GM12872 (cell line): ENCODE data around the gene WHAMM.

Experiments
- TF ChIP-seq, protein P1 (sequence below): IDR thresholded peaks from 3 replicates; pipeline ENCODE4 v1.5.1; 2011; ENCODE audit warnings: low read depth, mild to moderate bottlenecking, low read length, moderate library complexity; ENCODE audit not compliant: insufficient read depth

The WHAMM gene

DNA sequence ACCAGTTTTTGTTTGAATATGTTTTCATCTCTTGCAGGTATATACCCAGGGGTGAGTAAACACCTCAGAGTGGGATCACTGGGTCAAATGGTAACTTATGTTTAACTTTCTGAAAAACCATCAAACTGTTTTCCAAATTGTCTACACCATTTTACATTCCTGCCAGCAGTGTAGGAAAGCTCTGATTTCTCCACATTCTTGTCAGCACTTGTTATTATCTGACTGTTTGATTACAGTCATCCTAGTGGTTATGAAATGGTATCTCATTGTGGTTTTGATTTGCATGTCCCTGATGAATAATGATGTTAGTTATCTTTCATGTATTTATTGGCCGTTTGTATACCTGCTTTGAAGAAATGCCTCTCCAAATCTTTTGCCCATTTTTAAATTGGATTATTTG is 17.4 kb upstream of the WHAMM start:
- TF ChIP-seq, protein P1, sequence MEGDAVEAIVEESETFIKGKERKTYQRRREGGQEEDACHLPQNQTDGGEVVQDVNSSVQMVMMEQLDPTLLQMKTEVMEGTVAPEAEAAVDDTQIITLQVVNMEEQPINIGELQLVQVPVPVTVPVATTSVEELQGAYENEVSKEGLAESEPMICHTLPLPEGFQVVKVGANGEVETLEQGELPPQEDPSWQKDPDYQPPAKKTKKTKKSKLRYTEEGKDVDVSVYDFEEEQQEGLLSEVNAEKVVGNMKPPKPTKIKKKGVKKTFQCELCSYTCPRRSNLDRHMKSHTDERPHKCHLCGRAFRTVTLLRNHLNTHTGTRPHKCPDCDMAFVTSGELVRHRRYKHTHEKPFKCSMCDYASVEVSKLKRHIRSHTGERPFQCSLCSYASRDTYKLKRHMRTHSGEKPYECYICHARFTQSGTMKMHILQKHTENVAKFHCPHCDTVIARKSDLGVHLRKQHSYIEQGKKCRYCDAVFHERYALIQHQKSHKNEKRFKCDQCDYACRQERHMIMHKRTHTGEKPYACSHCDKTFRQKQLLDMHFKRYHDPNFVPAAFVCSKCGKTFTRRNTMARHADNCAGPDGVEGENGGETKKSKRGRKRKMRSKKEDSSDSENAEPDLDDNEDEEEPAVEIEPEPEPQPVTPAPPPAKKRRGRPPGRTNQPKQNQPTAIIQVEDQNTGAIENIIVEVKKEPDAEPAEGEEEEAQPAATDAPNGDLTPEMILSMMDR: no peak

DNA sequence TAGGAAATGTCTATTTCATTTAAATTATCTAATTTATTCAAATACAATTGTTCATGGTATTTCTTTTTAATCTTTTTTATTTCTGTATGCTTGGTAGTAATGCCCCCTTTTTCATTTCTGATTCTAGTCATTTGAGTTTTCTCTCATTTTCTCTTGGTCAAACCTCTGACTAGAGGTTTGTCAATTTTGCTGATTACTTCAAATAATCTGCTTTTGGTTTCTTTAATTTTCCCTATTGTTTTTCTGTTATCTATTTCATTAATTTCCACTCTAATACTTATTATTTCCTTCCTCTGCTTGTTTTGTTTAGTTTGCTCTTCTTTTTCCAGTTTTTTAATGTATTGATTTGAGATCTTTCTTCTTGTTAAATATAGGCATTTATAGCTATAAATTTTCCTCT is 15.7 kb upstream of the WHAMM start:
- TF ChIP-seq, protein P1: no peak

DNA sequence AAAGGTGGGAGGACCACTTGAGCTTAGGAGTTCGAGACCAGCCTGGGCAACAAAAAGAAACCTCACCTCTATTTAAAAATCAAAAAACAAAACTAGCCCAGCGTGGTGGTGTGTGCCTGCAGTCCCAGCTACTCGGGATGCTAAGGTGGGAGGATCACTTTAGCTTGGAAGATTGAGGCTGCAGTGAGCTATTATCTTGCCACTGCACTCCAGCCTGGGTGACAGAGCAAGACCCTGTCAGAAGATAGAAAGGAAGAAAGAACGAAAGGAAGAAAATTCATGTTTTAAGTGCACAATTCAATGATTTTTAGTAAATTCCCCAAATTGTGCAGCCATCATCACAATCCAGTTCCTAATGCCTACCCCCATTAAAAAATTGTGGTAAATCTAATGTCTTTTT is 11.3 kb upstream of the WHAMM start:
- TF ChIP-seq, protein P1: no peak

DNA sequence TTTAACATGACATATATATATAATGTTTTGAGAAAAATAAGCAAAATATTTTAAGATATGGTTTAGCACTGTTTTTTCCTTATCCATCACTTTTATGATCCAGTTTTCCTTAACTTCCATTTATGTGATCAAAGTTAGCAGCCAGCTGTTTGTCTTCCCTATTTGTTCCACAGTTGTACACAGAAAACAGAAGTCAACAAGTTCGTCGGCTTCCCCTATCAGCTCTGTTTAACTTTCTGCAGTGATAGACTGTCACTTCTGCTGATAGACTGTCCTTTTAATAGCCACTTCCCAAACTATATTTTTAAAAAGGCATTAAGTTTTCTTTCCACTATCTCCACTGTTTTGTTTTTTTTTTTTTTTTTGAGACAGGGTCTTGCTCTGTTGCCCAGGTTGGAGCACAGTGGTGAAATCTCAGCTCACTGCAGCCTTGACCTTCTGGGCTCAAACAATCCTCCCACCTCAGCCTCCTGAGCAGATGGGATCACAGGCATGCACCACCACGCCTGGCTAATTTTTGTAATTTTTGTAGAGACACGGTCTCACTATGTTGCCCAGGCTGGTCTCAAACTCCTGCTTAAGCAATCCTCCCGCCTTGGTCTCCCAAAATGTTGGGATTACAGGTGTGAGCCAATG is 10.8 kb upstream of the WHAMM start:
- TF ChIP-seq, protein P1: no peak

DNA sequence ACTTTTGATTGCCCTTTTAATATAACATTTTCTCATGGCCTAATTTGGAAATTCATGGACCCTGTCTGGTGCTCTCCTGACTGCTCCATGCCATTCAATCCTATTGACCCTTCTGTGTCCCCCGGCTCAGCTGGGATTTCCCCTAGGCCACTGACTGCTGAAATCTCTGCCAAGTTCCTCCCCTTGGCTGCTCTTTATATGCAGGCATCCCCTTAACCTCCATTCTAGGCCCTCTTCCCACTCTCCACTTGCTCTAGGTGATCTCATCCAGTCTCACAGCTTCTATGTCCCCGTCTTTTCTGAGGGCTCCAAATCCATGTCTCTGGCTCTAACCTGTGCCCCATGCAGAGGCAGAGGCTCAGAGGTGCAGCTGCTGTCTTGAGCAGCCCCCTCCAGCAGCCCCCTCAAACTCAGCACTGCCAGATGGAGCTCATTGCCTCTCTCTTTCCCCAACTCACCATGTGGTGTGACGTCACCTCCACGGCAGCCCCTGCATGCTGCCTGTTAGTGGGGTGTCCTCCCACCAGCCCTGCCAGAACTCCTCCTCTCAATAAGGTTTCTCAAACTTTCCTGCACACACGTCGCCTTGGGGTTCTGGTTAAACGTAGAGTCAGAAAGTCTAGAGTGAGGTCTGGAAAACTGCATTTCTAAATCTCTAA is 10.1 kb upstream of the WHAMM start:
- TF ChIP-seq, protein P1: no peak

DNA sequence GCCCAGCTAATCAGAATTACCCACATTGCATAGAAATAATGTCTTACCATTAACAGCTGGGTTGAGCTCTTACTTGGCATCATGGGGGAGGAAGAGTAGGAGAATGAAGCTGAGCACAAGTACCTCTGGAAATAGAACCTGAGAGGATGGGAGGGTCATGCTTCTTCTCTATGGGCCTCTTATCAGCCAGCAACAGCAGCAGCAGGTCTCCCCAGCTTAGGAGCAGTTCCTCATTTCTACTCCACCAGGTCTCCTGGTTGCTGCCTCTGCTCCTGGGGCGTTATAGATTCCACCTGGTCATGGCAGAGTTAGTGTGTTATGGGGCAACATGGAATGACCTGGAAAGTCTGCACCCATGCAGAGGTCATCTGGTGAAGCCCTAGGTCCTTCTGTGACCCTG is 6.9 kb upstream of the WHAMM start:
- TF ChIP-seq, protein P1: no peak

DNA sequence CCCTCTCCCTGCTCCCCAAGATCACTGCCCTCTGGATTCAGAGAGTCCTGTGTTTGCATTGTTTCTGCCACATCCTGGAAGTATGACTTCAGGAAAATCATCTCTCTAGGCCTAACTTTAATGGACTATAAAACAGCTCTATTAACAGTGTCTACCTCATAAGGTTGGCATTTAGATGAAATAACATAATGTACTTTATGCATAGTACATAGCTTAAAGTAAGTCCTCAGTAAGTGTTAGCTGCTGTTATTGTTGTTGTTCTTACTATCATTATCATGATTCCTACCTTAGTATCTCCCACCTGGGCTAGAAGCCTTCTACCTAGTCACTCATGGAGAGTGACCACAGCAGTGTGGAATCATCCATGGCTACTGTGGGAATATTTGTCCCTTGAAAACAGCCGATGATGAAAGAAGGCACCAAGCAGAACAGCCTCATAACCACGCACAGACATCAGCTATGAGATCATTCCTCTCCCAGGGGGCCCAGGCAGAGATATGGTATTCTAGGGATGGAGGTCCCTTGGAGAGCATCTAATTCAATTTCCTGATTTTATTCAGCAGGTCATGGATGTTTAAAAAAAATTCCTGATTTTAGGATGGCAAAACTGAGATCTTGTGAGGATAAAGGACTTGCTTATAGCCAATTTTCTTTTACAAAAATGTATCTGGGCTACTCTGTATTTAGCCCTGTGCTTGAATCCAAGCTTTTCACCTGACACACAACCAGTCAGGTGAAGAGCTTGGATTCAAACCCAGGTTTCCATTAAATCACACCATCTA is 5.4 kb upstream of the WHAMM start:
- TF ChIP-seq, protein P1: no peak
